ENCODE results near the gene ADRA2A.

DNA sequence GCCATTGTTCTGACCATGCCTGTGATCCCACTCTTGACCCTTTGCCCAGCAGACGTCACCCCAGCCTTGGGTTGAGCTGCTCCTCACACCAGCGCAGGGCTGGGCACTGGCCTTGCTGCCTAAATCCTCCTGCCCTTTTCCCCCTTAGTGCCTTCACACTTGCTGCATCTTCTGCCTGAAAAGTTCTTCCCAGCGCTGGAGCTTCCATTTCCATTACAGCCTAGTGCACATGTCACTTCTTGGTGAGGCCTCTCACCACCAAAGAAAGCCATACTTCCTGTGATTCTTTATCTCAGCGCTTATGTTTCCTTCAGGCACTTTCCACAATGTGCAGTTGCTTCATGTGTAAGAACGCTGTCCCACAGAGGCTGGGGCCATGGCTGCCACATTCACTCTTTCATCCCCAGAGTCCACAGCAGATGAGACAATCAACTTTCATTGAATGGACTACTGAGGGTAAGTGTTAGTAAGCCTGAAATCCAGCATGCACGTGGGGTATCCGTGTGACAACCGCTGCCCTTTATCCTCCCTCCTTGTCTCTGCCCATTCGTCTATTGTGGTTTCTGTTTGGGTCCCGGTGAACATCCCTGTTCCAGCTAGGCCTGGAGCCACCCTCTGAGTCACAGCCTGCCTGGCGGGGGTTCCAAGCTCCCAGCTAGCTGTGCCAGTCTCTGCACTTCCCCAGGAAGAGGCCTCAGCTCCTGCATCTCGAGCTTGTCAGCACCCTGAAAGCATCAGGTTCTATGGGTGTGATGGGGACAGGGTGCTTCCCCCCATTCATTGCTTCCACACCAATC, 37.3 kb downstream of the ADRA2A start:
- TF ChIP-seq ZNF341 (tag by site-specific recombination; IDR thresholded peaks at IDR 0.05; ENCODE audit: low read depth) (no peak), CTCF (tag by site-specific recombination; IDR thresholded peaks at IDR 0.05) (no peak), ZNF513 (tag by site-specific recombination; IDR thresholded peaks at IDR 0.05) (no peak), ZNF544 (tag by site-specific recombination; IDR thresholded peaks at IDR 0.05) (no peak), ZNF184 (tag by site-specific recombination; IDR thresholded peaks at IDR 0.05) (no peak)
- TF ChIP-seq, protein P1, sequence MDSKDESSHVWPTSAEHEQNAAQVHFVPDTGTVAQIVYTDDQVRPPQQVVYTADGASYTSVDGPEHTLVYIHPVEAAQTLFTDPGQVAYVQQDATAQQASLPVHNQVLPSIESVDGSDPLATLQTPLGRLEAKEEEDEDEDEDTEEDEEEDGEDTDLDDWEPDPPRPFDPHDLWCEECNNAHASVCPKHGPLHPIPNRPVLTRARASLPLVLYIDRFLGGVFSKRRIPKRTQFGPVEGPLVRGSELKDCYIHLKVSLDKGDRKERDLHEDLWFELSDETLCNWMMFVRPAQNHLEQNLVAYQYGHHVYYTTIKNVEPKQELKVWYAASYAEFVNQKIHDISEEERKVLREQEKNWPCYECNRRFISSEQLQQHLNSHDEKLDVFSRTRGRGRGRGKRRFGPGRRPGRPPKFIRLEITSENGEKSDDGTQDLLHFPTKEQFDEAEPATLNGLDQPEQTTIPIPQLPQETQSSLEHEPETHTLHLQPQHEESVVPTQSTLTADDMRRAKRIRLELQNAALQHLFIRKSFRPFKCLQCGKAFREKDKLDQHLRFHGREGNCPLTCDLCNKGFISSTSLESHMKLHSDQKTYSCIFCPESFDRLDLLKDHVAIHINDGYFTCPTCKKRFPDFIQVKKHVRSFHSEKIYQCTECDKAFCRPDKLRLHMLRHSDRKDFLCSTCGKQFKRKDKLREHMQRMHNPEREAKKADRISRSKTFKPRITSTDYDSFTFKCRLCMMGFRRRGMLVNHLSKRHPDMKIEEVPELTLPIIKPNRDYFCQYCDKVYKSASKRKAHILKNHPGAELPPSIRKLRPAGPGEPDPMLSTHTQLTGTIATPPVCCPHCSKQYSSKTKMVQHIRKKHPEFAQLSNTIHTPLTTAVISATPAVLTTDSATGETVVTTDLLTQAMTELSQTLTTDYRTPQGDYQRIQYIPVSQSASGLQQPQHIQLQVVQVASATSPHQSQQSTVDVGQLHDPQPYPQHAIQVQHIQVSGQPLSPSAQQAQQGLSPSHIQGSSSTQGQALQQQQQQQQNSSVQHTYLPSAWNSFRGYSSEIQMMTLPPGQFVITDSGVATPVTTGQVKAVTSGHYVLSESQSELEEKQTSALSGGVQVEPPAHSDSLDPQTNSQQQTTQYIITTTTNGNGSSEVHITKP (tag by site-specific recombination; IDR thresholded peaks at IDR 0.05), result no peak

Measured in HEK293 (cell line).